ENCODE results near the gene ITSN1. TPM values are rescaled to one million over a fixed set of nuclear protein-coding genes. Genes with fewer than 3 reads are reported as not detected.
A peak's percentile ranks its signal among the peaks of the same experiment; 100 is the strongest.

Gene ITSN1
- total and polyA plus RNA-seq, 8 donors, result 6.0 to 83.5 (median 25.4) TPM

DNA sequence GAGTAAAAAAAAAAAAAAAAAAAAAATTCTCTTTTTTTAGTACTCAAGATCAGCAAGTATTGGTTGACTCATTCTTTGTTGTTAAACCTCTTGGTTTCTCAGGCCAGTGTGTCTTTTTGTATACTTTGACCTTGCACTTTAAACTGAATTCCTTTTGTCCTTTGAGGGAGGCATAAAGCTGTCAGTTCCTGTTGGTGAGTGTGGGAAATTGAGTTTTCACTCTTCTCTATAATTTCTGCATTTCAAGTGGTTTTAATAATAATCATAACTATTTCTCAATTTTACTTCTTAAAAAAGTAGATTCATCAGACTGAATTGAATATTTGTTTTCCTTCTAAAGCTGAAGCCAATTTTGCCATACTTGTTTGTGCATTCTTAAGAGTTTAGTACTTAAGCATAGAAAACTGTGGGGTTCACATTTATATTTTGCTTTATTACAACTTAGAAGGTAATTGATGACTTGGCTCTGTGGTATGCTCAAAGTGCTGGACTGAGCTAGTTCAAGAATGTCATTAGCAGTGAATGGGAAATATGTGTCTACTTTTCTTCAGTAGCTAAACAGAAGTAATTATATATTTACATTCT lies 43.4 kb downstream of the ITSN1 start:
- peaks cover 14 to 64% (median 40%) of the 10 kb centered on the region in 4 donors for H3K4me1 ChIP-seq
- DNase-seq, result no peak
- H3K4me3 ChIP-seq, result no peak overlapping the region
- H3K27me3 ChIP-seq, result no peaks in the 10 kb centered on the region
- intact Hi-C loops (cut with DNase I; ENCODE audit: low total_unique reads), result no loop called here
- TF ChIP-seq, protein P1, sequence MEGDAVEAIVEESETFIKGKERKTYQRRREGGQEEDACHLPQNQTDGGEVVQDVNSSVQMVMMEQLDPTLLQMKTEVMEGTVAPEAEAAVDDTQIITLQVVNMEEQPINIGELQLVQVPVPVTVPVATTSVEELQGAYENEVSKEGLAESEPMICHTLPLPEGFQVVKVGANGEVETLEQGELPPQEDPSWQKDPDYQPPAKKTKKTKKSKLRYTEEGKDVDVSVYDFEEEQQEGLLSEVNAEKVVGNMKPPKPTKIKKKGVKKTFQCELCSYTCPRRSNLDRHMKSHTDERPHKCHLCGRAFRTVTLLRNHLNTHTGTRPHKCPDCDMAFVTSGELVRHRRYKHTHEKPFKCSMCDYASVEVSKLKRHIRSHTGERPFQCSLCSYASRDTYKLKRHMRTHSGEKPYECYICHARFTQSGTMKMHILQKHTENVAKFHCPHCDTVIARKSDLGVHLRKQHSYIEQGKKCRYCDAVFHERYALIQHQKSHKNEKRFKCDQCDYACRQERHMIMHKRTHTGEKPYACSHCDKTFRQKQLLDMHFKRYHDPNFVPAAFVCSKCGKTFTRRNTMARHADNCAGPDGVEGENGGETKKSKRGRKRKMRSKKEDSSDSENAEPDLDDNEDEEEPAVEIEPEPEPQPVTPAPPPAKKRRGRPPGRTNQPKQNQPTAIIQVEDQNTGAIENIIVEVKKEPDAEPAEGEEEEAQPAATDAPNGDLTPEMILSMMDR (IDR thresholded peaks at IDR 0.05), result no peak
- TF ChIP-seq POLR2AphosphoS5 (IDR thresholded peaks at IDR 0.05) (no peak), POLR2A (IDR thresholded peaks at IDR 0.05) (no peak), EP300 (IDR thresholded peaks at IDR 0.05) (no peak)
- peak overlapping the region in 2 of 5 donors; percentile 65 to 69 for H3K27ac ChIP-seq
- H3K9me3 ChIP-seq, result no peaks in the 10 kb centered on the region
- H3K36me3 ChIP-seq, result no peaks in the 10 kb centered on the region

DNA sequence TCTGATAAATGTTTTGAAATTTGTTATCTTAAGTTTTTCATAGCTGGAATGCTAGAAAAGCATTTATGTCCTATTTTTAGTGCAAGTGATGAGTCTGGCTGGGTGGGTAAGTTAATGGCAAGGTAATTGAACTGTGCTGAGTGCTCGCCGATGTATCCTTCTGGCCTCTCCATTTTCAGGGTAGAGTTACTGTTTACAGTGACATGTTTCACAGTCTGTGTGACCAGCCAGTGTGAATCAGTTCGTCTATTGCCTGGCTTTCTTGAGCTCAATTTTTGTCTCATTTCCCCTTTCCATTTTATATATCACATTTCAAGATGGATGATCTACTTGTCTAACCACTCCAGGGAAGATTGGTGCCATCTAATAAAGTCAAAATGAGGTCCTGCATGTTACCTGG lies 44.1 kb downstream of the ITSN1 start:
- no peaks in the 10 kb centered on the region for H3K9me3 ChIP-seq
- H3K27ac ChIP-seq, result peak overlapping the region in 1 of 5 donors; percentile 69
- DNase-seq, result no peak
- intact Hi-C loops (cut with DNase I; ENCODE audit: low total_unique reads), result no loop called here
- H3K4me3 ChIP-seq, result no peak overlapping the region
- no peak for TF ChIP-seq POLR2AphosphoS5 (IDR thresholded peaks at IDR 0.05)
- no peak for TF ChIP-seq EP300 (IDR thresholded peaks at IDR 0.05)
- TF ChIP-seq, protein P1 (IDR thresholded peaks at IDR 0.05), result no peak
- TF ChIP-seq POLR2A (IDR thresholded peaks at IDR 0.05), result no peak
- H3K4me1 ChIP-seq, result peaks cover 14 to 64% (median 40%) of the 10 kb centered on the region in 4 donors
- H3K27me3 ChIP-seq, result no peaks in the 10 kb centered on the region
- no peaks in the 10 kb centered on the region for H3K36me3 ChIP-seq
- 75 to 92% (median 88%) methylated on average over 3 of the region's 3 CpGs for WGBS, 5 donors

DNA sequence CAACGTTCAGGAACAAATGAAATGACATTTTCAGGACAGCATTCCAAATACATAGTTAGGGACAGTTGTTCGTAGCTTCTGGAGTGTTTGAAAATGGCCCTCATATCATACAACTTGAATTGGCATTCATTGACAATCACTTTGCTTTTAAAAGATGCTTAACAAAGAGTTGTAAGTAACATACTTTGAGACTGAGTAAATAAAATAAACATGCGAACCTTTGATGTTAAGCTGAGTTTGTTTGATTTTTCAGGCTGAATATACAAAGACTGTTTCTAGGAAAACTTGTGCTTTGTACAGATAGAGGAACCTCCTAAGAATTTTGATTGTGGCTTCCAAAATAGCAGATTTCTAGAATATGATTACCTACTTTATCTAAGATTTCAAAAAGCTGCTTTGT lies 45.3 kb downstream of the ITSN1 start:
- Histone ChIP-seq H3K27ac (no peak overlapping the region), H3K4me3 (no peak overlapping the region), H3K27me3 (no peaks in the 10 kb centered on the region), H3K9me3 (no peaks in the 10 kb centered on the region), H3K4me1 (peaks cover 14 to 61% (median 39%) of the 10 kb centered on the region in 4 donors), H3K36me3 (no peaks in the 10 kb centered on the region)
- TF ChIP-seq EP300 (IDR thresholded peaks at IDR 0.05) (no peak), POLR2AphosphoS5 (IDR thresholded peaks at IDR 0.05) (no peak), POLR2A (IDR thresholded peaks at IDR 0.05) (no peak)
- TF ChIP-seq, protein P1 (IDR thresholded peaks at IDR 0.05), result no peak
- 44 to 66% (median 50%) methylated on average over 3 of the region's 3 CpGs for WGBS, 5 donors
- intact Hi-C loops (cut with DNase I; ENCODE audit: low total_unique reads), result no loop called here
- no peak for DNase-seq

GRCh38 chr21:33688353-33688752 lies 46.1 kb downstream of the ITSN1 start:
- TF ChIP-seq EP300 (IDR thresholded peaks at IDR 0.05) (no peak), POLR2AphosphoS5 (IDR thresholded peaks at IDR 0.05) (no peak), POLR2A (IDR thresholded peaks at IDR 0.05) (no peak)
- TF ChIP-seq, protein P1 (IDR thresholded peaks at IDR 0.05), result no peak
- intact Hi-C loops (cut with DNase I; ENCODE audit: low total_unique reads), result no loop called here
- Histone ChIP-seq H3K27me3 (no peaks in the 10 kb centered on the region), H3K4me3 (no peak overlapping the region), H3K4me1 (peaks cover 10 to 54% (median 33%) of the 10 kb centered on the region in 4 donors), H3K9me3 (no peaks in the 10 kb centered on the region), H3K36me3 (no peaks in the 10 kb centered on the region), H3K27ac (no peak overlapping the region)
- 67 to 90% (median 76%) methylated on average over 1 of the region's 1 CpG for WGBS, 5 donors
- no peak for DNase-seq
